Type B pancreatic cell (in vitro differentiated cells): ENCODE results near the gene LONRF3. TPM values are rescaled to one million over a fixed set of nuclear protein-coding genes. Genes with fewer than 3 reads are reported as not detected.

ENCODE experiments used
- DNase-seq: peaks from one replicate; pipeline ENCODE4 v3.0.0; 2021; ENCODE audit warnings: mixed read lengths; ENCODE audit not compliant: unreplicated experiment; ENCODE audit errors: extremely low spot score
- H3K27ac Mint-ChIP-seq: 2 replicates; pipeline ENCODE4 v1.8.0; 2021; ENCODE audit warnings: mild to moderate bottlenecking, mixed read lengths
- H3K27me3 Mint-ChIP-seq: 2 replicates; pipeline ENCODE4 v1.8.0; 2021; ENCODE audit warnings: mixed read lengths
- H3K36me3 Mint-ChIP-seq: 2 replicates; pipeline ENCODE4 v1.8.0; 2021; ENCODE audit warnings: mixed read lengths
- H3K4me1 Mint-ChIP-seq: one replicate; pipeline ENCODE4 v1.8.0; 2021; ENCODE audit warnings: mixed read lengths; ENCODE audit not compliant: unreplicated experiment
- H3K4me3 Mint-ChIP-seq: 2 replicates; pipeline ENCODE4 v1.8.0; 2021; ENCODE audit warnings: mild to moderate bottlenecking, mixed read lengths
- H3K9me3 Mint-ChIP-seq: 2 replicates; pipeline ENCODE4 v1.8.0; 2021; ENCODE audit warnings: mixed read lengths
- total RNA-seq: library from RNA; stranded (reverse); gene quantifications from 2 replicates; pipeline ENCODE4 v1.2.1, GENCODE V29; 2021; ENCODE audit warnings: low replicate concordance
- TF ChIP-seq, protein P1 (sequence below): fragments of 200-600 bp; sonication (generic); conservative IDR thresholded peaks from 2 replicates; pipeline ENCODE4 v1.5.0; 2021; ENCODE audit warnings: antibody characterized with exemption, mild to moderate bottlenecking

LONRF3 gene
- total RNA-seq, 1 donor from 2014 or later, result 1.5 TPM

DNA sequence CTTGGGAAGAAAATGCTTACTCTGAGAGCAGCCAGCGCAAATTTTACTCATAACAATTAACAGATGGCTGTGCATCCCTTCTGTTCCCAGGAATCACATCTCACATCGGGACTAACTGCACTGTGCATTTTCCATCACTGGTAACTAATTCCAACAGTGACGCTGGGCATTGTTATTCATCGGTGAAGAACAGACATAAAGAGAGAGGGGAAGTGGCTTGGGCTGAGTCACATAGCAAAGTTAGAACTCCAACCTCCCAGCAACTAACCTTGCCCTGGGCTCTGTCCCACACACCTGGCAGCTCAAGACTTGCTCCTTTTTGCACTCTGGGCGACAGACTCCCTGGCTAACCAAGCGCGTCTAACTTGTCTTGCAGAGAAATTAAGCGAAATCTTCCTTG, 6.4 kb upstream of the LONRF3 start:
- no peak for DNase-seq
- H3K4me1 Mint-ChIP-seq, result no peaks in the 10 kb centered on the region
- no peak overlapping the region for H3K4me3 Mint-ChIP-seq
- no peak overlapping the region for H3K27ac Mint-ChIP-seq
- H3K9me3 Mint-ChIP-seq, result peaks cover 5% of the 10 kb centered on the region
- TF ChIP-seq, protein P1, sequence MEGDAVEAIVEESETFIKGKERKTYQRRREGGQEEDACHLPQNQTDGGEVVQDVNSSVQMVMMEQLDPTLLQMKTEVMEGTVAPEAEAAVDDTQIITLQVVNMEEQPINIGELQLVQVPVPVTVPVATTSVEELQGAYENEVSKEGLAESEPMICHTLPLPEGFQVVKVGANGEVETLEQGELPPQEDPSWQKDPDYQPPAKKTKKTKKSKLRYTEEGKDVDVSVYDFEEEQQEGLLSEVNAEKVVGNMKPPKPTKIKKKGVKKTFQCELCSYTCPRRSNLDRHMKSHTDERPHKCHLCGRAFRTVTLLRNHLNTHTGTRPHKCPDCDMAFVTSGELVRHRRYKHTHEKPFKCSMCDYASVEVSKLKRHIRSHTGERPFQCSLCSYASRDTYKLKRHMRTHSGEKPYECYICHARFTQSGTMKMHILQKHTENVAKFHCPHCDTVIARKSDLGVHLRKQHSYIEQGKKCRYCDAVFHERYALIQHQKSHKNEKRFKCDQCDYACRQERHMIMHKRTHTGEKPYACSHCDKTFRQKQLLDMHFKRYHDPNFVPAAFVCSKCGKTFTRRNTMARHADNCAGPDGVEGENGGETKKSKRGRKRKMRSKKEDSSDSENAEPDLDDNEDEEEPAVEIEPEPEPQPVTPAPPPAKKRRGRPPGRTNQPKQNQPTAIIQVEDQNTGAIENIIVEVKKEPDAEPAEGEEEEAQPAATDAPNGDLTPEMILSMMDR, result no peak
- peaks cover 45% of the 10 kb centered on the region for H3K27me3 Mint-ChIP-seq
- H3K36me3 Mint-ChIP-seq, result no peaks in the 10 kb centered on the region

DNA sequence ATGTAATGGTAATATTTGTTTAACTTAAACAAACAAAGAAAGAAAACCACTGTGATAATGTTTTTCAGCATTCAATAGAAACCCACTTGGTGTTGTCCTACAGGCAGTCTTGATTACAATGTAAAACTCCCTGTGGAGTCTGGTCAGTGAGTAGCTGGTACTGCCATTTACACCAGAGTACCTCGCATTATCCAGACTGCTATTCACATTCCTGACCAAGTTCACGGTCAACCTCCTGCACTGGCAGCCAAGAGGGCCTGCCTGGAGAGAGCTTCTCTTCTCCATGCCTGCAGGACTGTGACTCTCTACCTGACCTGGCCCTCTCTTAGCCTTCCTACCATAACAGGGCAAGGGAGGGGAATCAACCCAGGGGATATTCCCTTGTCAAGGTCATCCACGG, 2.9 kb upstream of the LONRF3 start:
- H3K9me3 Mint-ChIP-seq, result peaks cover 5% of the 10 kb centered on the region
- no peaks in the 10 kb centered on the region for H3K4me1 Mint-ChIP-seq
- DNase-seq, result no peak
- H3K4me3 Mint-ChIP-seq, result no peak overlapping the region
- H3K27ac Mint-ChIP-seq, result no peak overlapping the region
- TF ChIP-seq, protein P1, result no peak
- H3K27me3 Mint-ChIP-seq, result peaks cover 65% of the 10 kb centered on the region
- H3K36me3 Mint-ChIP-seq, result no peaks in the 10 kb centered on the region

DNA sequence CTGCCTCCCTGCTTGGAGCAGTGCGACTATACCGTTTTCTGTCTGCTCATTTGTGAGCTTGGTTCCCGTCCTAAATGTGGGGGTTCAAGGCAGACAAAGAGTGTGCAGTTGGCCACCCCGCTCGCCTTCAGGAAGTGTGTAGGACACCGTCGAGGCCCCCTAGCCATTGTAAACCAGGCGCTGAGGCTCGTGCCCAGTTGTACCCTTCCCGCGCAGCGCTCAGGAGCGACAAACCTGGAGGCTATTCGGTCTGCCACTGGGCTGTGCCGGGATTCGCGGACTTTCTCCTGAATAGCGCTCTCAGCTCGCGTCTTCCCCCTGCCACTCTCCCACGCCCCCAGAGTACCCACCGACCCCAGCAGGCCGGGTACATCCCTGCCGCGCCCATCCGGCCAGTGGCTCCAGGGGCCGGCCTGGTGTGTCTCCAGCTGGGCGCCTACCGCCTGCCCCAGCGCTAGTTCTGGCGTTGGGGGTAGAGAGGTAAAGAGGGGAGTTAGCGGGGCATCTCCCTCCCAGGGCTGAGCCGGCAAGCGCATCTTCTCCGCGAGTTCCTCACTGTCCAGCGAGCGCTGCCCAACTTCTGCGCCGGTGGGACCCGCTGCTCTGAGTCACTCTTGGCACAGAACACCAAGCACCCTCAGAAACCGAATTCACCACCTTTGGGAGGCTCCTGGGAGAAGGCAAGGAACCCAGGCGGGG, 880 bp upstream of the LONRF3 start:
- Mint-ChIP-seq H3K27me3 (peaks cover 76% of the 10 kb centered on the region), H3K36me3 (no peaks in the 10 kb centered on the region), H3K4me3 (no peak overlapping the region), H3K9me3 (peaks cover 5% of the 10 kb centered on the region), H3K27ac (no peak overlapping the region), H3K4me1 (no peaks in the 10 kb centered on the region)
- TF ChIP-seq, protein P1, result no peak
- peak; percentile 63 for DNase-seq

DNA sequence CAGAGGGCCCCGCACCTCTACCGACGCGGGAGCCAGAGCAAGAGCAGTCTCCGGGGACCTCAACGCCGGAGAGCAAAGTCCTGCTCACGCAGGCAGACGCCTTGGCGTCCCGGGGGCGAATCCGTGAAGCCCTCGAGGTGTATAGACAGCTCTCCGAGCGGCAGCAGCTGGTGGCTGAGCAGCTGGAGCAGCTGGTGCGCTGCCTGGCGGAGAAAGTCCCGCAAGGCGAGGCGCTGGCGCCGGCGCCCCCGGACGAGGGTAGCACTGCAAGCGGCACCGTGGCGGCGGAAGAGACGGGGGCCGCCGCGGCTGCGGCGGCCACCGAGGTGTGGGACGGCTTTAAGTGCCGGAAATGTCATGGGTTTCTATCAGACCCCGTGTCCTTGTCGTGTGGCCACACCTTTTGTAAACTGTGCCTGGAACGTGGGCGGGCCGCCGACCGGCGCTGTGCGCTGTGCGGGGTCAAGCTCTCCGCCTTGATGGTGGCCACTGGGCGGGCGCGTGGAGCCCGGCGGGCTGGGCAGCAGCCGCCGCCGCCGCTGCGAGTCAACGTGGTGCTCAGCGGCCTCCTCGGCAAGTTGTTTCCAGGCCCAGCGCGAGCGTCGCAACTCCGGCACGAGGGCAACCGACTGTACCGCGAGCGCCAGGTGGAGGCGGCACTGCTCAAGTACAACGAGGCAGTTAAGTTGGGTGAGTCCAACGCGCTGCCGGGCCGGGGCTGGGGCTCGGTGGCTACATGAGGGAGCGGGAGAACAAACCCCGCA, 672 bp downstream of the LONRF3 start:
- DNase-seq, result peak; percentile 68
- H3K36me3 Mint-ChIP-seq, result no peaks in the 10 kb centered on the region
- TF ChIP-seq, protein P1, result no peak
- peaks cover 74% of the 10 kb centered on the region for H3K27me3 Mint-ChIP-seq
- peak overlapping the region; percentile 61 for H3K27ac Mint-ChIP-seq
- peak overlapping the region; percentile 89 for H3K4me3 Mint-ChIP-seq
- no peaks in the 10 kb centered on the region for H3K4me1 Mint-ChIP-seq
- H3K9me3 Mint-ChIP-seq, result peaks cover 4% of the 10 kb centered on the region

DNA sequence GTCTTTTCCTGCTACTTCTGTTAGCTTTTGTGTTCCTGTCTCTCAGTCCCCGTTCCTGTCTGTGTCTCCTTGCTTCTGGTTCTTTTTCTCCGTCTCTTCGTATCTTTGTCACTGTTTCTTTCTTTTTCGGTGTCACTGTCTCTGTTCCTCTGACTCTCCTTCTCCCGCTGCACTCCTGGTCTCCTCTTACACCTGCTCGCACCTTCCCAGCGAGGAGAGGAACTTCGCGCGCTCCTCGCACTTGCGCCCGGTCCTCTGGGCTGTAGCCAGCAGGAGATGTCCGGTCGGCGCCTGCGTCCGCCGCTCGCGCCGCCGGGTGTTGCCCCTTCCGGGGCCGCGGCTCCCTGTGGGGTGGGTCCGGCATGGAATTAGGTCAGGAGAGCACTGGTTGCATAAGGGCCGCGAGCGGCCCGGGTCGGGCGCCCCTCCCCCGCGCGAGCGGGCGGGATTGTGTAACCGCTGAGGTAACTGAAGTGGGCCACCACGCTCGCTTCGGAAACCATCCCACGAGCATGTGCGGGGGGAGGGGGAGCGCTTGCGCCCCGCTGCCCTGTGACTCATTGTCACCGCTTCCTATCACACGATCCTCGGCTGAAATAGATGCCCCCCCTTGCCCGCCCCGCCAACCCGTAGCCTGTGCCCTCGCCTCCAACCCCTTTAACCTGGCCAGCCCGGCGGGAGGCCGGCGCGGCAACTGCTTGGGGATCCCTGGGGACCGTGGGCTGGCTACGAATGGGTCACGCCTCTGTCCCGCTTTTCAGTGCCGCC, 1.6 kb downstream of the LONRF3 start:
- TF ChIP-seq, protein P1, result no peak
- no peaks in the 10 kb centered on the region for H3K4me1 Mint-ChIP-seq
- H3K9me3 Mint-ChIP-seq, result no peaks in the 10 kb centered on the region
- peaks cover 69% of the 10 kb centered on the region for H3K27me3 Mint-ChIP-seq
- peak overlapping the region; percentile 61 for H3K27ac Mint-ChIP-seq
- DNase-seq, result peak; percentile 62
- no peaks in the 10 kb centered on the region for H3K36me3 Mint-ChIP-seq
- H3K4me3 Mint-ChIP-seq, result peak overlapping the region; percentile 89
